BJ (cell line): Measurements from ENCODE around the gene OR6S1. TPM values are rescaled to one million over a fixed set of nuclear protein-coding genes. Genes with fewer than 3 reads are reported as not detected.
"Not testable (repeated sequence)": the region's sequence is repeated elsewhere in the genome, so short reads cannot be mapped to it uniquely, and the experiment has no call there.

Experiments used
- CTCF ChIA-PET: fragments of 350-600 bp; formaldehyde crosslinking; extraction: SDS; loops from one replicate; lab custom pipeline; 2021; ENCODE audit warnings: antibody characterized with exemption, inconsistent platforms; lab: Yijun Ruan, JAX
- POLR2A ChIA-PET: fragments of 300-600 bp; sonication (Branson Sonifier 250); formaldehyde crosslinking; extraction: SDS; loops from one replicate; lab custom pipeline; 2021; ENCODE audit warnings: antibody characterized with exemption; lab: Charles Lee
- DNase-seq: peaks from one replicate; pipeline ENCODE4 v3.0.0-alpha.2; 2011; ENCODE audit warnings: low read depth
- H3K27me3 ChIP-seq: 2 replicates; pipeline ENCODE4 v1.6.0; 2011; ENCODE audit warnings: low read length; ENCODE audit not compliant: control insufficient read depth, insufficient read depth
- H3K36me3 ChIP-seq: 2 replicates; pipeline ENCODE4 v1.5.1; 2011; ENCODE audit warnings: low read length; ENCODE audit not compliant: control insufficient read depth, insufficient read depth
- H3K4me3 ChIP-seq: 2 replicates; pipeline ENCODE4 v1.5.1; 2011; ENCODE audit warnings: low read depth, mild to moderate bottlenecking, control low read depth, low read length
- polyA plus RNA-seq: library from polyadenylated mRNA; depleted of rRNA; stranded (reverse); fragments of >200 nt; gene quantifications from 2 replicates; pipeline ENCODE4 v1.2.3, GENCODE V29; 2011
- TF ChIP-seq, protein P1 (sequence below): IDR thresholded peaks from 2 replicates; pipeline ENCODE4 v1.5.1; 2011; ENCODE audit warnings: low read depth, mild to moderate bottlenecking, control low read depth, inconsistent platforms, low read length, moderate library complexity; ENCODE audit not compliant: insufficient read depth

Gene OR6S1
- polyA plus RNA-seq, 1 experiment, result not detected

DNA sequence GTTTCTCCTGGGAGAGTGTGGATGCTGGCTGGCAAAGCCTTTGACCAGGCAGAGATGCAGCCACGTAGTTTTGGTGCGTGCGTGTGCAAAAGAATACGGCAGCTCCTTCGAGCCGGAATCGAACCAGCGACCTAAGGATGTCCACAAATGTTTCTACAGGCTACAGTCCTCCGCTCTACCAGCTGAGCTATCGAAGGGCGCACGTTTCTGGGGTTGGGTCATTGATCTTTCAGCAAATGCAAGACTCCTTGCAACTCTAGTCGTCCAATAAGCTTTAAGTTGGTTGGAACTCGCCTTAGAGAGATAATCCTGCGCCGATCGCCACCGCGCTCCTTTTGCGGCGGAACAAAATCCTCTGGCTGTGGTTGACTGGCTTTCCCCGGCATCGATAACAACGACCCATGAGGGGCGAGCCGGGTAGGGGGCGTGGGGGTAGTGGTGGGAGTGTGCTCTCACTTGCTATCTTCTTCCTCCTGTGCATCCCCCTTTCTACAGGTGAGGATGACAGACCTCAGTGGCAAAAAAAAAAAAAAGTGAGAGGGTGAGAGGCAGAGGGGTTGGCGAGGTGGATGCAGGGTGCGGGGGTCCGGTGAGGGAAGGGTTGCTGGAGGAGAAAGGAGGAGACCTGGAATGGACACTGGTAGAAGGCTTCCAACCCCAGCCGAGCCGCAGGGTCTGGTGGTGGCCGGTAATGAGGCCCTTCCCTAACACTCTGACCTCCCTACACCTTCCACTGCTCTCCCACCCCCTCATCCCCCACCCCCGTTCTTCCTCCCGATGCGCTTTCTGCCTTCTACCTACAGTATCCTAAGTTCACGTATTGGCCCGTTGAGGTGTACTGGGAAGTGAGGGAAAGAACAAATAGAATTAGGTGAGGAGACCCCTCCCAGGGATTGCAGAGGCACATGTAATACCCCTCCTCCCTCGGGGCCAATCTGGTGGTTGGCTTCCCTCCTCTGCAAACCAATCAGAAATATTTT, 11.8 kb upstream of the OR6S1 start:
- Histone ChIP-seq H3K4me3 (no peak overlapping the region), H3K36me3 (no peaks in the 10 kb centered on the region), H3K27me3 (peaks cover 16% of the 10 kb centered on the region)
- ChIA-PET CTCF (no interaction called here), POLR2A (no interaction called here)
- no peak for DNase-seq
- TF ChIP-seq, protein P1, sequence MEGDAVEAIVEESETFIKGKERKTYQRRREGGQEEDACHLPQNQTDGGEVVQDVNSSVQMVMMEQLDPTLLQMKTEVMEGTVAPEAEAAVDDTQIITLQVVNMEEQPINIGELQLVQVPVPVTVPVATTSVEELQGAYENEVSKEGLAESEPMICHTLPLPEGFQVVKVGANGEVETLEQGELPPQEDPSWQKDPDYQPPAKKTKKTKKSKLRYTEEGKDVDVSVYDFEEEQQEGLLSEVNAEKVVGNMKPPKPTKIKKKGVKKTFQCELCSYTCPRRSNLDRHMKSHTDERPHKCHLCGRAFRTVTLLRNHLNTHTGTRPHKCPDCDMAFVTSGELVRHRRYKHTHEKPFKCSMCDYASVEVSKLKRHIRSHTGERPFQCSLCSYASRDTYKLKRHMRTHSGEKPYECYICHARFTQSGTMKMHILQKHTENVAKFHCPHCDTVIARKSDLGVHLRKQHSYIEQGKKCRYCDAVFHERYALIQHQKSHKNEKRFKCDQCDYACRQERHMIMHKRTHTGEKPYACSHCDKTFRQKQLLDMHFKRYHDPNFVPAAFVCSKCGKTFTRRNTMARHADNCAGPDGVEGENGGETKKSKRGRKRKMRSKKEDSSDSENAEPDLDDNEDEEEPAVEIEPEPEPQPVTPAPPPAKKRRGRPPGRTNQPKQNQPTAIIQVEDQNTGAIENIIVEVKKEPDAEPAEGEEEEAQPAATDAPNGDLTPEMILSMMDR, result no peak

DNA sequence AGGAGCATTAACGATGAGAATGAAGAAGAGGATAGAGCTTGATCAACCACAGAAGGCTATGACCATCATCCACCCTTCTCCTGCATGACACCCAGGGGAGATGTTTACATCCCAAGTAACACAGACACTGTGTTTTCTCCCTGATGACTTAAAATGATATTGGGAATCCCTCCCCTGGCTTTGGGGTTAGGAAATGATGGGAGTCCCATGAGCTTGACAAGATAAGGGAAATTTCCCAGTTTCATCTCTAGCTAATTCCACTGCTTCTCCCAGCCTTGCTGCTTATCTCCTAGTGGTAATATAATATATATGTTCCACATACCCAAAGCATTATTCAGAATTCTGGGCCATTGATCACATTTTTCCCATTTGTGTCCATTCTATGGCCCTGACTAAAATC, 4.0 kb upstream of the OR6S1 start:
- H3K4me3 ChIP-seq, result no peak overlapping the region
- no peaks in the 10 kb centered on the region for H3K36me3 ChIP-seq
- TF ChIP-seq, protein P1, result no peak
- no peak for DNase-seq
- no peaks in the 10 kb centered on the region for H3K27me3 ChIP-seq
- ChIA-PET POLR2A (no interaction called here), CTCF (interaction anchor here (0.6 kb wide), 1 partner anchor 212 kb away, joined by 5 read pairs; no protein-coding TSS in a partner anchor)

DNA sequence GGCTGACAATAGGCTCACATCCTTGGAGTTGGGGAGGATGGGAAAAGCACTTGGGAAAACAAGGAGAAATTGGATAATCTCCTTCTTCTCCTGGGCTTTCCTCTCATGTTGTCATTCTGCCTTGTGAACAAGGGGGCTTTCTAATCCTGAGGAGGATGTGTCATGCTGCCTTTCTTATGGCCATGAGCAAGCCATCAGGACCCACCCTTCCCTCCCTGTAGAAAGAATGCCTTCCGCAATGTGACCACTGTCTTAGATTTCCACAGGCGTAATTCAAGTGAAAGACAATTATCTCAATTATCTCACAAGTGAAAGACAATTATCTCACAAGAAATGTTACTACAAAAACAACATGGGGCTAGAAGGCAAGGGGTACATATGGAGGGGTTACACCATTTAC, 3.0 kb upstream of the OR6S1 start:
- TF ChIP-seq, protein P1, result no peak
- POLR2A ChIA-PET, result no interaction called here

DNA sequence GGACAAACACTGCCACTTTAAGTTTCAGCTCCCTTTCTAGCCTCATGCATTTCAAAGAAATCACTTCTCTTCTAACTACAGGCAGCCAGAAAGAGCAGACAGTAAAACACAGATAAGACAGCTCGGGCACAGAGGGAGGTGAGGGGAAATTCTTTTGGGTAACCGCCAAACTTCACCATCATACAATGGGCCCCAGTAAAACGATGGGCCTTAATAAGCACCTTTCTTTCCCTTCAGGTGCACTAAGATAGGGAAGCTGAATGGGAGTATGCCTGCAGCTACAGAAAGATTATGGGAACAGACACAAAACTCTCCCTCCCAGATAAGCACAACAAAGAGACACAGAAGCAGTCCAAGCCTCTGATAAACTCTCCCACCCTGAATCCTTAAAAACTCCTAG, 1.3 kb upstream of the OR6S1 start:
- CTCF ChIA-PET, result interaction anchor here (0.6 to 1.1 kb wide), 3 partner anchors 48 to 415 kb away, joined by 3 read pairs; no protein-coding TSS in a partner anchor
- POLR2A ChIA-PET, DNase-seq, H3K36me3 ChIP-seq, H3K27me3 ChIP-seq, H3K4me3 ChIP-seq: not testable (repeated sequence)

More for the DNA sequence above, 3.0 kb upstream of the OR6S1 start:
- Histone ChIP-seq H3K36me3 (no peaks in the 10 kb centered on the region), H3K4me3 (no peak overlapping the region), H3K27me3 (no peaks in the 10 kb centered on the region)
- DNase-seq, result no peak
- CTCF ChIA-PET, result no interaction called here

DNA sequence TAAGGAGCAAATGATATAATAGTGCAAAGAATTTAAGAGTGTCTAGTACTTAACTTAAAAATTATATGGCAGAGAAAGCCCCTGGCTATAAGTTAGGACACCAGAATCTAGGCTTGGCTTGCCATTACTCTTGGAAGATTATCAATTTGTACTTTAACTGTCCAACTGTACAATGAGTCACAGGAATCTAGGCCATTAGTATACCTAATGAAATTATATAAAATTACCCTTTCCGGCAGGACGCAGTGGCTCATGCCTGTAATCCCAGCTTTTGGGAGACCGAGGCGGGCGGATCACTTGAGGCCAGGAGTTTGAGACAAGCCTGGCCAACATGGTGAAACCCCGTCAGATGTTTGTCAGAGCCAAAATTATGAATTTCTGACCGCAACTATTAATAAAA, 691 bp upstream of the OR6S1 start:
- no peak for DNase-seq
- Histone ChIP-seq H3K4me3 (no peak overlapping the region), H3K27me3 (no peaks in the 10 kb centered on the region), H3K36me3 (no peaks in the 10 kb centered on the region)
- ChIA-PET CTCF (interaction anchor here (0.6 to 1.1 kb wide), 3 partner anchors 49 to 415 kb away, joined by 3 read pairs; no protein-coding TSS in a partner anchor), POLR2A (no interaction called here)
- TF ChIP-seq, protein P1, result no peak
